ENCODE data around the gene SKOR1. TPM values are rescaled to one million over a fixed set of nuclear protein-coding genes. Genes with fewer than 3 reads are reported as not detected.

The SKOR1 gene
- total RNA-seq, 1 donor: 0.36 TPM

- Histone ChIP-seq H3K27ac (ENCODE audit: low read depth, low read length) (no peak overlapping the region), H3K79me2 (ENCODE audit: insufficient read depth, low read length) (no peaks in the 10 kb centered on the region), H2AFZ (ENCODE audit: low read length) (no peak overlapping the region), H4K20me1 (ENCODE audit: insufficient read depth, low read length) (no peaks in the 10 kb centered on the region), H3K4me3 (ENCODE audit: insufficient read depth, low read length) (no peak overlapping the region), H3K36me3 (ENCODE audit: insufficient read depth, low read length) (no peaks in the 10 kb centered on the region), H3K27me3 (ENCODE audit: insufficient read depth, low read length) (peaks cover 23% of the 10 kb centered on the region), H3K9me3 (ENCODE audit: low read depth, low read length) (no peaks in the 10 kb centered on the region), H3K4me2 (ENCODE audit: insufficient read depth, low read length) (no peak overlapping the region), H3K4me1 (ENCODE audit: insufficient read depth, low read length) (no peaks in the 10 kb centered on the region)
- TF ChIP-seq CTCF (IDR thresholded peaks at IDR 0.05; ENCODE audit: extremely low read depth, low read depth, low read length): no peak
- DNase-seq (ENCODE audit: insufficient read length, low spot score, missing footprints): no peak
These were observed 45.6 kb downstream of the SKOR1 start for GRCh38 chr15:67870868-67871408.

- Histone ChIP-seq H3K4me2 (ENCODE audit: insufficient read depth, low read length) (no peak overlapping the region), H3K79me2 (ENCODE audit: insufficient read depth, low read length) (no peaks in the 10 kb centered on the region), H3K4me3 (ENCODE audit: insufficient read depth, low read length) (no peak overlapping the region), H4K20me1 (ENCODE audit: insufficient read depth, low read length) (no peaks in the 10 kb centered on the region), H3K27me3 (ENCODE audit: insufficient read depth, low read length) (peaks cover 8% of the 10 kb centered on the region), H3K27ac (ENCODE audit: low read depth, low read length) (no peak overlapping the region), H3K9me3 (ENCODE audit: low read depth, low read length) (no peaks in the 10 kb centered on the region), H3K4me1 (ENCODE audit: insufficient read depth, low read length) (no peaks in the 10 kb centered on the region), H2AFZ (ENCODE audit: low read length) (no peak overlapping the region), H3K36me3 (ENCODE audit: insufficient read depth, low read length) (no peaks in the 10 kb centered on the region)
- no peak for TF ChIP-seq CTCF (IDR thresholded peaks at IDR 0.05; ENCODE audit: extremely low read depth, low read depth, low read length)
- no peak for DNase-seq (ENCODE audit: insufficient read length, low spot score, missing footprints)
These were observed 48.5 kb downstream of the SKOR1 start for GRCh38 chr15:67873777-67874176.

GRCh38 chr15:67878712-67879206, 53.5 kb downstream of the SKOR1 start:
- Histone ChIP-seq H3K4me2 (ENCODE audit: insufficient read depth, low read length) (no peak overlapping the region), H3K36me3 (ENCODE audit: insufficient read depth, low read length) (no peaks in the 10 kb centered on the region), H4K20me1 (ENCODE audit: insufficient read depth, low read length) (no peaks in the 10 kb centered on the region), H3K4me1 (ENCODE audit: insufficient read depth, low read length) (no peaks in the 10 kb centered on the region), H3K4me3 (ENCODE audit: insufficient read depth, low read length) (no peak overlapping the region), H2AFZ (ENCODE audit: low read length) (no peak overlapping the region), H3K79me2 (ENCODE audit: insufficient read depth, low read length) (no peaks in the 10 kb centered on the region), H3K27me3 (ENCODE audit: insufficient read depth, low read length) (peaks cover 4% of the 10 kb centered on the region), H3K27ac (ENCODE audit: low read depth, low read length) (no peak overlapping the region), H3K9me3 (ENCODE audit: low read depth, low read length) (no peaks in the 10 kb centered on the region)
- TF ChIP-seq CTCF (IDR thresholded peaks at IDR 0.05; ENCODE audit: extremely low read depth, low read depth, low read length): no peak
- peak; percentile 62 for DNase-seq (ENCODE audit: insufficient read length, low spot score, missing footprints)

GRCh38 chr15:67879440-67880129, 54.3 kb downstream of the SKOR1 start:
- TF ChIP-seq CTCF (IDR thresholded peaks at IDR 0.05; ENCODE audit: extremely low read depth, low read depth, low read length): no peak
- H3K4me1 ChIP-seq (ENCODE audit: insufficient read depth, low read length): no peaks in the 10 kb centered on the region

More at GRCh38 chr15:67879440-67880129, 54.3 kb downstream of the SKOR1 start:
- DNase-seq (ENCODE audit: insufficient read length, low spot score, missing footprints): no peak
- H3K27me3 ChIP-seq (ENCODE audit: insufficient read depth, low read length): peaks cover 3% of the 10 kb centered on the region
- no peak overlapping the region for H2AFZ ChIP-seq (ENCODE audit: low read length)
- H3K4me3 ChIP-seq (ENCODE audit: insufficient read depth, low read length): no peak overlapping the region
- H4K20me1 ChIP-seq (ENCODE audit: insufficient read depth, low read length): no peaks in the 10 kb centered on the region
- H3K36me3 ChIP-seq (ENCODE audit: insufficient read depth, low read length): no peaks in the 10 kb centered on the region
- no peaks in the 10 kb centered on the region for H3K79me2 ChIP-seq (ENCODE audit: insufficient read depth, low read length)
- H3K27ac ChIP-seq (ENCODE audit: low read depth, low read length): no peak overlapping the region
- H3K9me3 ChIP-seq (ENCODE audit: low read depth, low read length): no peaks in the 10 kb centered on the region
- H3K4me2 ChIP-seq (ENCODE audit: insufficient read depth, low read length): no peak overlapping the region
